ENCODE measurements around the gene CLIC5. TPM values are rescaled to one million over a fixed set of nuclear protein-coding genes. Genes with fewer than 3 reads are reported as not detected.

The CLIC5 gene
- total RNA-seq, 1 donor from 2014 or later = 0.32 TPM

DNA sequence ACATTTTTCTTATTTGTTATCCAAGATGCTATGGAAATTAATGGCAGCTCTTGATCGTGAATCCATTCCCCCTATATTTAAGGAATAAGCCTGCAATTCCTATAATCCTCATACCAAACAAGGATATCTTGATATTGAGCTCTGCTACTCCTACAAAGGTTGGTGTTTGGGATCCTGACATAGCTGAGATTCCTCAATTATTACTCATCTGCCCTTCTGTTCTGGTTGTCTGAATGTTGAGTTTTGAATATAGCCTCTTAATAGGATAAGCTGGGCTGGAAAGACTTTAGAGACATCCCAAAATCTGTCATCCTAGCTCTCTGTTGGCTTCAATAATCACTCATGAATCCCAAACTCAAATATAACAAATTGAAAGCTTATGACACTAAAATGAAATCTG lies 49.9 kb downstream of the CLIC5 start:
- H3K27me3 ChIP-seq (ENCODE audit: insufficient read depth, low read length) = no peaks in the 10 kb centered on the region
- no peak overlapping the region for H3K9ac ChIP-seq (ENCODE audit: low read length)
- H4K20me1 ChIP-seq (ENCODE audit: insufficient read depth, low read length) = no peaks in the 10 kb centered on the region
- Mint-ChIP-seq H3K27ac (ENCODE audit: unreplicated experiment) (peak overlapping the region; percentile 91), H3K9me3 (ENCODE audit: unreplicated experiment) (peaks cover 6% of the 10 kb centered on the region), H3K4me1 (ENCODE audit: low read depth, unreplicated experiment) (peaks cover 22% of the 10 kb centered on the region), H3K27me3 (ENCODE audit: low read depth, unreplicated experiment) (no peaks in the 10 kb centered on the region), H3K36me3 (ENCODE audit: low read depth, unreplicated experiment) (no peaks in the 10 kb centered on the region), H3K4me3 (ENCODE audit: unreplicated experiment) (no peak overlapping the region)
- no peaks in the 10 kb centered on the region for H3K79me2 ChIP-seq (ENCODE audit: insufficient read depth, low read length)
- H3K4me2 ChIP-seq (ENCODE audit: low read length) = peak overlapping the region; percentile 50
- peak; percentile 59 for FAIRE-seq
- TF ChIP-seq, protein P1, sequence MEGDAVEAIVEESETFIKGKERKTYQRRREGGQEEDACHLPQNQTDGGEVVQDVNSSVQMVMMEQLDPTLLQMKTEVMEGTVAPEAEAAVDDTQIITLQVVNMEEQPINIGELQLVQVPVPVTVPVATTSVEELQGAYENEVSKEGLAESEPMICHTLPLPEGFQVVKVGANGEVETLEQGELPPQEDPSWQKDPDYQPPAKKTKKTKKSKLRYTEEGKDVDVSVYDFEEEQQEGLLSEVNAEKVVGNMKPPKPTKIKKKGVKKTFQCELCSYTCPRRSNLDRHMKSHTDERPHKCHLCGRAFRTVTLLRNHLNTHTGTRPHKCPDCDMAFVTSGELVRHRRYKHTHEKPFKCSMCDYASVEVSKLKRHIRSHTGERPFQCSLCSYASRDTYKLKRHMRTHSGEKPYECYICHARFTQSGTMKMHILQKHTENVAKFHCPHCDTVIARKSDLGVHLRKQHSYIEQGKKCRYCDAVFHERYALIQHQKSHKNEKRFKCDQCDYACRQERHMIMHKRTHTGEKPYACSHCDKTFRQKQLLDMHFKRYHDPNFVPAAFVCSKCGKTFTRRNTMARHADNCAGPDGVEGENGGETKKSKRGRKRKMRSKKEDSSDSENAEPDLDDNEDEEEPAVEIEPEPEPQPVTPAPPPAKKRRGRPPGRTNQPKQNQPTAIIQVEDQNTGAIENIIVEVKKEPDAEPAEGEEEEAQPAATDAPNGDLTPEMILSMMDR (IDR thresholded peaks at IDR 0.05; ENCODE audit: insufficient read depth, low read depth, low read length) = no peak
- no peak for TF ChIP-seq EZH2 (IDR thresholded peaks at IDR 0.05; ENCODE audit: insufficient read depth, low read length)
- H3K4me1 ChIP-seq (ENCODE audit: insufficient read depth, low read length) = peaks cover 16% of the 10 kb centered on the region
- H3K9me3 ChIP-seq (ENCODE audit: insufficient read depth, low read depth, low read length) = no peaks in the 10 kb centered on the region
- no peak overlapping the region for H2AFZ ChIP-seq (ENCODE audit: low read depth, low read length)
- DNase-seq (ENCODE audit: low read depth) = peak; percentile 80
- H3K4me3 ChIP-seq (ENCODE audit: insufficient read depth, low read depth, low read length) = no peak overlapping the region
- H3K27ac ChIP-seq (ENCODE audit: low read depth, low read length) = peak overlapping the region; percentile 9
- H3K36me3 ChIP-seq (ENCODE audit: insufficient read depth, low read length) = no peaks in the 10 kb centered on the region

DNA sequence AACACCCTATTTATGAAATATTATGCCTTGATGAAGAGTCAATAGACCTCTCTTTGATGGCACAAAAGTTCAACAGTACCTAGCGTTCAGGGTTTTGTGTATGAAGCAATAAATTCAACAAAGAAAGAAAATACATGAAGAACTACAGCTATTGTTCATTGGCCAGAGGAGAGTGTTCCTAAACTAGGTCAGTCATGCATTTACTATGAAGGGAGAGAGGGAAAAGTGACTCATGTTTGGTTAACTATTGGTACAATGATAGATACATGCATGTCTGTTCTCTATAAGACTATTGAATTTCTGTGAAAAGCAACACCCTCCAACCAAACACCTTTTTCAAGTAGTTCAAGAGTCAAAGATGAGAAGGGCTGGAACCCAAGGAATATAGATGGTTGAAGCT lies 50.7 kb downstream of the CLIC5 start:
- H3K36me3 ChIP-seq (ENCODE audit: insufficient read depth, low read length) = no peaks in the 10 kb centered on the region
- DNase-seq (ENCODE audit: low read depth) (peak; percentile 67), FAIRE-seq (peak; percentile 67)

DNA sequence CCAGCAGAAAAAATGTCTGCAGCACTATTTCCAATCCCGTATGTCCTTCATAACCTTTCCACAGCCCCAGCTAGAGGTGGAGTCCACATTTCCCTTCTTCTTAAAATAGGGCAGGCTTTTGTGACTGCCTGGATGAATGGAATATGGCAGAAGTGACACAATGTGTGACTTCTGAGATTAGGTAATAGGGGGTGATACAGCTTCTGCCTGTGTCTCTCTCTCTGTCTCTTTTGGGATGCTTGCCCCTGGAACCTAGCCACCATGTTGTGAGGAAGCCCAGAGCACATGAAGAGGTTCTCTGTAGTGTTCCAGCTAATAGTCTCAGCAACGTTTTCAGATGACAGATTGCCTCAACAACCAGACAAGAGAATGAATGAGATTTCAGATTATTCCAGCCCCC lies 51.4 kb downstream of the CLIC5 start:
- Histone ChIP-seq H4K20me1 (ENCODE audit: insufficient read depth, low read length) (no peaks in the 10 kb centered on the region), H3K79me2 (ENCODE audit: insufficient read depth, low read length) (no peaks in the 10 kb centered on the region), H3K9me3 (ENCODE audit: insufficient read depth, low read depth, low read length) (no peaks in the 10 kb centered on the region), H2AFZ (ENCODE audit: low read depth, low read length) (no peak overlapping the region), H3K27ac (ENCODE audit: low read depth, low read length) (no peak overlapping the region), H3K36me3 (ENCODE audit: insufficient read depth, low read length) (no peaks in the 10 kb centered on the region), H3K4me3 (ENCODE audit: insufficient read depth, low read depth, low read length) (no peak overlapping the region), H3K9ac (ENCODE audit: low read length) (no peak overlapping the region), H3K27me3 (ENCODE audit: insufficient read depth, low read length) (no peaks in the 10 kb centered on the region), H3K4me2 (ENCODE audit: low read length) (no peak overlapping the region), H3K4me1 (ENCODE audit: insufficient read depth, low read length) (peaks cover 16% of the 10 kb centered on the region)
- H3K4me3 Mint-ChIP-seq (ENCODE audit: unreplicated experiment) = no peak overlapping the region
- peaks cover 4% of the 10 kb centered on the region for H3K9me3 Mint-ChIP-seq (ENCODE audit: unreplicated experiment)
- H3K27me3 Mint-ChIP-seq (ENCODE audit: low read depth, unreplicated experiment) = no peaks in the 10 kb centered on the region
- H3K4me1 Mint-ChIP-seq (ENCODE audit: low read depth, unreplicated experiment) = peaks cover 32% of the 10 kb centered on the region
- TF ChIP-seq, protein P1 (IDR thresholded peaks at IDR 0.05; ENCODE audit: insufficient read depth, low read depth, low read length) = no peak
- TF ChIP-seq EZH2 (IDR thresholded peaks at IDR 0.05; ENCODE audit: insufficient read depth, low read length) = no peak
- H3K27ac Mint-ChIP-seq (ENCODE audit: unreplicated experiment) = no peak overlapping the region
- FAIRE-seq = no peak
- no peak for DNase-seq (ENCODE audit: low read depth)
- H3K36me3 Mint-ChIP-seq (ENCODE audit: low read depth, unreplicated experiment) = no peaks in the 10 kb centered on the region

More for the DNA sequence above, 50.7 kb downstream of the CLIC5 start:
- peaks cover 16% of the 10 kb centered on the region for H3K4me1 ChIP-seq (ENCODE audit: insufficient read depth, low read length)
- Mint-ChIP-seq H3K4me3 (ENCODE audit: unreplicated experiment) (no peak overlapping the region), H3K9me3 (ENCODE audit: unreplicated experiment) (peaks cover 6% of the 10 kb centered on the region), H3K27ac (ENCODE audit: unreplicated experiment) (peak overlapping the region; percentile 91), H3K27me3 (ENCODE audit: low read depth, unreplicated experiment) (no peaks in the 10 kb centered on the region), H3K36me3 (ENCODE audit: low read depth, unreplicated experiment) (no peaks in the 10 kb centered on the region), H3K4me1 (ENCODE audit: low read depth, unreplicated experiment) (peaks cover 24% of the 10 kb centered on the region)
- peak overlapping the region; percentile 50 for H3K4me2 ChIP-seq (ENCODE audit: low read length)
- H4K20me1 ChIP-seq (ENCODE audit: insufficient read depth, low read length) = no peaks in the 10 kb centered on the region
- H2AFZ ChIP-seq (ENCODE audit: low read depth, low read length) = no peak overlapping the region
- TF ChIP-seq, protein P1 (IDR thresholded peaks at IDR 0.05; ENCODE audit: insufficient read depth, low read depth, low read length) = no peak
- TF ChIP-seq EZH2 (IDR thresholded peaks at IDR 0.05; ENCODE audit: insufficient read depth, low read length) = no peak
- H3K4me3 ChIP-seq (ENCODE audit: insufficient read depth, low read depth, low read length) = no peak overlapping the region
- no peaks in the 10 kb centered on the region for H3K79me2 ChIP-seq (ENCODE audit: insufficient read depth, low read length)
- no peak overlapping the region for H3K27ac ChIP-seq (ENCODE audit: low read depth, low read length)
- H3K27me3 ChIP-seq (ENCODE audit: insufficient read depth, low read length) = no peaks in the 10 kb centered on the region
- no peaks in the 10 kb centered on the region for H3K9me3 ChIP-seq (ENCODE audit: insufficient read depth, low read depth, low read length)
- no peak overlapping the region for H3K9ac ChIP-seq (ENCODE audit: low read length)

Measured in astrocyte (in vitro differentiated cells and primary cell).